Trophoblast cell (in vitro differentiated cells and primary cell): ENCODE measurements around the gene DIS3L2.

ENCODE experiments used
- DNase-seq, 2 donors: peaks; one replicate each; pipeline ENCODE4 v3.0.0-alpha.2; 2016
- H2AFZ ChIP-seq: 2 replicates; pipeline ENCODE4 v1.6.1; 2013; ENCODE audit warnings: low read length, moderate library complexity, mild to moderate bottlenecking; ENCODE audit not compliant: insufficient read depth, poor library complexity
- H2AK5ac ChIP-seq: 2 replicates; pipeline ENCODE4 v1.6.1; 2013; ENCODE audit warnings: mild to moderate bottlenecking, low read length
- H2BK120ac ChIP-seq: 2 replicates; pipeline ENCODE4 v1.6.1; 2013; ENCODE audit warnings: low read length, mild to moderate bottlenecking, moderate library complexity; ENCODE audit not compliant: insufficient read depth, poor library complexity
- H2BK12ac ChIP-seq: 2 replicates; pipeline ENCODE4 v1.6.1; 2013; ENCODE audit warnings: mild to moderate bottlenecking, low read length, moderate library complexity
- H2BK5ac ChIP-seq: 2 replicates; pipeline ENCODE4 v1.6.1; 2013; ENCODE audit warnings: low read length, low read depth, moderate library complexity, mild to moderate bottlenecking; ENCODE audit not compliant: poor library complexity
- H3K14ac ChIP-seq: 2 replicates; pipeline ENCODE4 v1.6.1; 2013; ENCODE audit warnings: mild to moderate bottlenecking, low read length
- H3K18ac ChIP-seq: 2 replicates; pipeline ENCODE4 v1.6.1; 2013; ENCODE audit warnings: mild to moderate bottlenecking, low read length
- H3K23ac ChIP-seq: 2 replicates; pipeline ENCODE4 v1.6.1; 2013; ENCODE audit warnings: low read length
- H3K27ac ChIP-seq: 2 replicates; pipeline ENCODE4 v1.5.1; 2013; ENCODE audit warnings: low read depth, mild to moderate bottlenecking, inconsistent platforms, low read length, moderate library complexity
- H3K27me3 ChIP-seq: 2 replicates; pipeline ENCODE4 v1.6.1; 2013; ENCODE audit warnings: inconsistent platforms, mild to moderate bottlenecking, low read length, moderate library complexity; ENCODE audit not compliant: insufficient read depth
- H3K36me3 ChIP-seq, 2 experiments: 1 replicate in 1 of 2; 2 replicates in 1 of 2; pipeline ENCODE4 v1.6.1; 2013; ENCODE audit warnings: low read length in 2 of 2, mild to moderate bottlenecking in 2 of 2, moderate library complexity in 1 of 2; ENCODE audit not compliant: insufficient read depth in 2 of 2, control insufficient read depth in 1 of 2
- H3K4ac ChIP-seq: 2 replicates; pipeline ENCODE4 v1.6.1; 2013; ENCODE audit warnings: low read depth, mild to moderate bottlenecking, low read length, moderate library complexity
- H3K4me1 ChIP-seq, 2 experiments: 1 replicate in 1 of 2; 2 replicates in 1 of 2; pipeline ENCODE4 v1.6.1; 2013; ENCODE audit warnings: low read length in 2 of 2, mild to moderate bottlenecking in 2 of 2, moderate library complexity in 1 of 2; ENCODE audit not compliant: insufficient read depth in 2 of 2, control insufficient read depth in 1 of 2
- H3K4me2 ChIP-seq: 2 replicates; pipeline ENCODE4 v1.6.1; 2013; ENCODE audit warnings: inconsistent platforms, mild to moderate bottlenecking, low read length, moderate library complexity
- H3K4me3 ChIP-seq: 2 replicates; pipeline ENCODE4 v1.5.1; 2013; ENCODE audit warnings: mild to moderate bottlenecking, low read depth, low read length, inconsistent platforms
- H3K79me1 ChIP-seq: one replicate; pipeline ENCODE4 v1.6.1; 2013; ENCODE audit warnings: low read length
- H3K79me2 ChIP-seq: 2 replicates; pipeline ENCODE4 v1.6.1; 2013; ENCODE audit warnings: low read length, mild to moderate bottlenecking; ENCODE audit not compliant: control insufficient read depth, insufficient read depth, poor library complexity
- H3K9ac ChIP-seq: 2 replicates; pipeline ENCODE4 v1.6.1; 2013; ENCODE audit warnings: mild to moderate bottlenecking, low read length
- H3K9me3 ChIP-seq: 2 replicates; pipeline ENCODE4 v1.6.1; 2013; ENCODE audit warnings: low read depth, mild to moderate bottlenecking, control low read depth, inconsistent platforms, low read length; ENCODE audit not compliant: insufficient read depth
- H4K12ac ChIP-seq: 2 replicates; pipeline ENCODE4 v1.6.1; 2013; ENCODE audit warnings: low read depth, mild to moderate bottlenecking, low read length, moderate library complexity
- H4K8ac ChIP-seq: 2 replicates; pipeline ENCODE4 v1.6.1; 2013; ENCODE audit warnings: low read depth, mild to moderate bottlenecking, low read length, moderate library complexity
- H4K91ac ChIP-seq: one replicate; pipeline ENCODE4 v1.6.1; 2013; ENCODE audit warnings: low read depth, mild to moderate bottlenecking, low read length, moderate library complexity
- WGBS: extraction: QIAGEN DNeasy Blood & Tissue Kit; methylation state at CpG from one replicate; pipeline ENCODE4 v1.1.7; 2013; ENCODE audit warnings: missing lambda C conversion rate; ENCODE audit not compliant: insufficient read length, insufficient coverage; ENCODE audit errors: extremely low coverage; 5-methylcytosine and 5-hydroxymethylcytosine counted together

The DIS3L2 gene

GRCh38 chr2:232219932-232220331, 258.4 kb downstream of the DIS3L2 start:
- Histone ChIP-seq H3K4me1 (peaks cover 4 to 9% of the 10 kb centered on the region in 2 experiments), H3K14ac (no peak overlapping the region), H3K27ac (no peak overlapping the region), H2BK120ac (no peak overlapping the region), H3K4me3 (no peak overlapping the region), H3K79me2 (no peaks in the 10 kb centered on the region), H3K4me2 (no peak overlapping the region), H3K27me3 (no peaks in the 10 kb centered on the region), H4K12ac (no peak overlapping the region), H4K91ac (no peak overlapping the region), H3K18ac (no peak overlapping the region), H3K23ac (no peak overlapping the region), H3K79me1 (no peaks in the 10 kb centered on the region), H2AFZ (no peak overlapping the region), H2BK12ac (no peak overlapping the region), H2AK5ac (no peak overlapping the region), H3K9me3 (no peaks in the 10 kb centered on the region), H3K9ac (no peak overlapping the region), H3K4ac (no peak overlapping the region), H3K36me3 (no peaks in the 10 kb centered on the region), H2BK5ac (no peak overlapping the region), H4K8ac (no peak overlapping the region)
- WGBS: no CpG with 5 or more reads among the region's 5 CpGs
- DNase-seq: no peak

DNA sequence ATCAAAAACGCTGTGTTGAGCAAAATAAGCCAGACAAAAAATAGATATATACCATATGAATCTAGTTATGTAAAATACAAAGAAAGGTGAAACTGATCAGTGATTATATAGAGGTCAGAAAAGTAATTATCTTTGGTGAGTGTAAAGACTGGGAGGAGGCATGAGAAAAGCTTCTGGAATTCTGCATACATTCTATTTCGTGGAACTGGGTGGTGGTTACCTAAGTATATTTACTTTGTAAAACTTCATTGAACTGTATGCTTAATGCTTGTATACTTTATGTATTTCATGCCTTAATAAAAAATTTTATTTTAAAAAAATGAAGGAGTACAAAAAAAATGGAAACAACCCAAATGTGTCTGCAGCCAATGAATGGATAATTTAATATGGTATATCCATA, 263.9 kb downstream of the DIS3L2 start:
- no peak overlapping the region for H3K4ac ChIP-seq
- H2BK5ac ChIP-seq: no peak overlapping the region
- H3K4me1 ChIP-seq: peaks cover 3 to 8% of the 10 kb centered on the region in 2 experiments
- no peaks in the 10 kb centered on the region for H3K79me2 ChIP-seq
- no peak overlapping the region for H2AFZ ChIP-seq
- no peak overlapping the region for H3K4me2 ChIP-seq
- no peak overlapping the region for H3K9ac ChIP-seq
- no peak overlapping the region for H2BK120ac ChIP-seq
- no peak overlapping the region for H3K4me3 ChIP-seq
- no peak overlapping the region for H4K12ac ChIP-seq
- no peak overlapping the region for H3K27ac ChIP-seq
- no peak overlapping the region for H4K91ac ChIP-seq
- no peaks in the 10 kb centered on the region for H3K36me3 ChIP-seq
- no peak overlapping the region for H2AK5ac ChIP-seq
- H3K79me1 ChIP-seq: no peaks in the 10 kb centered on the region
- no peak overlapping the region for H3K23ac ChIP-seq
- H3K27me3 ChIP-seq: no peaks in the 10 kb centered on the region
- H4K8ac ChIP-seq: no peak overlapping the region
- no peak overlapping the region for H3K18ac ChIP-seq
- no peak for DNase-seq
- no CpG with 5 or more reads among the region's 2 CpGs for WGBS
- no peaks in the 10 kb centered on the region for H3K9me3 ChIP-seq
- H3K14ac ChIP-seq: no peak overlapping the region
- H2BK12ac ChIP-seq: no peak overlapping the region

- H3K9ac ChIP-seq: no peak overlapping the region
- H2BK5ac ChIP-seq: no peak overlapping the region
- no peak overlapping the region for H4K91ac ChIP-seq
- no peaks in the 10 kb centered on the region for H3K27me3 ChIP-seq
- no CpG with 5 or more reads among the region's 1 CpG for WGBS
- H3K27ac ChIP-seq: no peak overlapping the region
- no peak overlapping the region for H3K4me2 ChIP-seq
- H3K36me3 ChIP-seq: no peaks in the 10 kb centered on the region
- H3K9me3 ChIP-seq: no peaks in the 10 kb centered on the region
- no peak overlapping the region for H2AK5ac ChIP-seq
- no peak overlapping the region for H3K4ac ChIP-seq
- no peak overlapping the region for H4K12ac ChIP-seq
- peaks cover 3 to 8% of the 10 kb centered on the region in 2 experiments for H3K4me1 ChIP-seq
- H3K79me2 ChIP-seq: no peaks in the 10 kb centered on the region
- no peaks in the 10 kb centered on the region for H3K79me1 ChIP-seq
- H3K18ac ChIP-seq: no peak overlapping the region
- no peak overlapping the region for H2BK120ac ChIP-seq
- H3K4me3 ChIP-seq: no peak overlapping the region
- no peak overlapping the region for H4K8ac ChIP-seq
- H2AFZ ChIP-seq: no peak overlapping the region
- H3K14ac ChIP-seq: no peak overlapping the region
- H2BK12ac ChIP-seq: no peak overlapping the region
- H3K23ac ChIP-seq: no peak overlapping the region
- DNase-seq: no peak
Measured at GRCh38 chr2:232225895-232226294, 264.4 kb downstream of the DIS3L2 start.

GRCh38 chr2:232228332-232228731, 266.8 kb downstream of the DIS3L2 start:
- Histone ChIP-seq H3K9me3 (no peaks in the 10 kb centered on the region), H4K12ac (no peak overlapping the region)
- no CpG with 5 or more reads among the region's 4 CpGs for WGBS

More at GRCh38 chr2:232228332-232228731, 266.8 kb downstream of the DIS3L2 start:
- no peak overlapping the region for H3K4me3 ChIP-seq
- no peak overlapping the region for H3K4ac ChIP-seq
- no peak overlapping the region for H3K9ac ChIP-seq
- no peak overlapping the region for H2BK120ac ChIP-seq
- H2AFZ ChIP-seq: no peak overlapping the region
- H3K4me1 ChIP-seq: peaks cover 3 to 8% of the 10 kb centered on the region in 2 experiments
- no peak overlapping the region for H3K18ac ChIP-seq
- no peaks in the 10 kb centered on the region for H3K79me1 ChIP-seq
- H3K4me2 ChIP-seq: no peak overlapping the region
- H2AK5ac ChIP-seq: no peak overlapping the region
- H3K27ac ChIP-seq: no peak overlapping the region
- H3K36me3 ChIP-seq: no peaks in the 10 kb centered on the region
- no peak overlapping the region for H3K23ac ChIP-seq
- H2BK5ac ChIP-seq: no peak overlapping the region
- no peak overlapping the region for H4K91ac ChIP-seq
- H3K14ac ChIP-seq: no peak overlapping the region
- no peak overlapping the region for H2BK12ac ChIP-seq
- no peaks in the 10 kb centered on the region for H3K79me2 ChIP-seq
- no peaks in the 10 kb centered on the region for H3K27me3 ChIP-seq
- DNase-seq: peak; percentile 79 to 88
- H4K8ac ChIP-seq: no peak overlapping the region
